Panc1 (cell line): ENCODE measurements around the gene TMPRSS13. TPM values are rescaled to one million over a fixed set of nuclear protein-coding genes. Genes with fewer than 3 reads are reported as not detected.

Experiments
- ATAC-seq: fragments of 200-7000 bp; cut with Tn5 transposase; 2 replicates; pipeline ENCODE4 v1.9.1; 2020; ENCODE audit warnings: mild to moderate bottlenecking, moderate library complexity
- BruUV-seq: library from RNA; stranded (reverse); fragments of 400-500 nt; replicated peaks from 2 replicates; lab custom pipeline; 2021; lab: Mats Ljungman, UMichigan
- CTCF ChIA-PET: fragments of 300-600 bp; sonication (Branson Sonifier 250); formaldehyde crosslinking; loops from one replicate; lab custom pipeline; 2022; ENCODE audit warnings: antibody characterized with exemption; lab: Charles Lee
- POLR2A ChIA-PET: fragments of 300-600 bp; sonication (Branson Sonifier 250); formaldehyde crosslinking; loops from one replicate; lab custom pipeline; 2022; ENCODE audit warnings: antibody characterized with exemption; lab: Charles Lee
- DNase-seq: peaks from one replicate; pipeline ENCODE4 v3.0.0-alpha.2; 2010; ENCODE audit warnings: low read depth, low spot score
- H3K27ac ChIP-seq: 2 replicates; pipeline ENCODE4 v1.5.1; 2011; ENCODE audit warnings: mild to moderate bottlenecking, low read length, inconsistent platforms
- H3K27me3 ChIP-seq: fragments of 200-500 bp; sonication (Bioruptor generic); 2 replicates; pipeline ENCODE4 v1.6.0; 2014; ENCODE audit warnings: low read length, inconsistent platforms; ENCODE audit not compliant: control insufficient read depth, insufficient read depth
- H3K36me3 ChIP-seq: fragments of 200-500 bp; sonication (Bioruptor generic); 2 replicates; pipeline ENCODE4 v1.5.1; 2014; ENCODE audit warnings: inconsistent platforms, mild to moderate bottlenecking, low read length, moderate library complexity; ENCODE audit not compliant: control insufficient read depth, insufficient read depth
- H3K4me1 ChIP-seq: 2 replicates; pipeline ENCODE4 v1.5.1; 2011; ENCODE audit warnings: inconsistent platforms, mild to moderate bottlenecking, low read length, moderate library complexity; ENCODE audit not compliant: control insufficient read depth, insufficient read depth
- H3K4me3 ChIP-seq, 2 experiments: 2 replicates each; pipeline ENCODE4 v1.5.1; 2011 to 2012; ENCODE audit warnings: low read depth in 2 of 2, low read length in 2 of 2, mild to moderate bottlenecking in 2 of 2, inconsistent platforms in 1 of 2, moderate library complexity in 1 of 2
- H3K9me3 ChIP-seq: fragments of 200-500 bp; sonication (Bioruptor generic); 2 replicates; pipeline ENCODE4 v1.5.1; 2014; ENCODE audit warnings: low read depth, mild to moderate bottlenecking, inconsistent platforms, low read length, moderate library complexity; ENCODE audit not compliant: control insufficient read depth, insufficient read depth
- POLR2AphosphoS5 ChIP-seq: IDR thresholded peaks from 2 replicates; pipeline ENCODE4 v1.6.1; 2012; ENCODE audit warnings: mild to moderate bottlenecking, low read depth, low read length, moderate library complexity
- REST ChIP-seq, 2 experiments: IDR thresholded peaks; 2 replicates each; pipeline ENCODE4 v1.6.1; 2011 to 2012; ENCODE audit warnings: low read depth in 2 of 2, control low read depth in 1 of 2, low read length in 1 of 2, mild to moderate bottlenecking in 1 of 2, moderate library complexity in 1 of 2; ENCODE audit not compliant: insufficient read depth in 1 of 2
- SIN3A ChIP-seq: IDR thresholded peaks from 2 replicates; pipeline ENCODE4 v1.6.1; 2012; ENCODE audit warnings: low read depth, mild to moderate bottlenecking, low read length, moderate library complexity, borderline replicate concordance; ENCODE audit not compliant: insufficient read depth
- TCF7L2 ChIP-seq: IDR thresholded peaks from 2 replicates; pipeline ENCODE4 v1.6.1; 2011; ENCODE audit warnings: mild to moderate bottlenecking, low read depth, low read length, inconsistent platforms
- in situ Hi-C: cut with HindIII; loops from 2 replicates; pipeline ENCODE4 v1.10.0; 2016; ENCODE audit warnings: low sequenced_read_pairs, low pct_unique_long_range_greater_than_20kb
- intact Hi-C: fragments of 100-400 bp; cut with micrococcal nuclease; formaldehyde crosslinking; loops from one replicate; pipeline ENCODE4 v1.10.0; 2022; ENCODE audit not compliant: unreplicated experiment
- total RNA-seq: library from RNA; stranded (reverse); gene quantifications from one replicate; pipeline ENCODE4 v1.2.1, GENCODE V29; 2021; ENCODE audit not compliant: unreplicated experiment
- TF ChIP-seq, protein P1 (sequence below): fragments of 450-650 bp; IDR thresholded peaks from 2 replicates; pipeline ENCODE4 v1.5.1; 2017; ENCODE audit warnings: mild to moderate bottlenecking

Gene TMPRSS13
- total RNA-seq, 1 experiment from 2014 or later, result not detected

GRCh38 chr11:117906710-117907109 is 22.5 kb downstream of the TMPRSS13 start:
- Histone ChIP-seq H3K9me3 (no peaks in the 10 kb centered on the region), H3K27me3 (peaks cover 9% of the 10 kb centered on the region), H3K4me3 (no peak overlapping the region), H3K4me1 (no peaks in the 10 kb centered on the region), H3K27ac (no peak overlapping the region), H3K36me3 (no peaks in the 10 kb centered on the region)
- DNase-seq (no peak), ATAC-seq (no peak)
- ChIA-PET CTCF (no interaction called here), POLR2A (no interaction called here)
- no peak for TF ChIP-seq TCF7L2
- in situ Hi-C loops, result no loop called here
- BruUV-seq, result no TSS peak
- intact Hi-C loops, result no loop called here

- BruUV-seq, result no TSS peak
- Histone ChIP-seq H3K9me3 (no peaks in the 10 kb centered on the region), H3K27ac (no peak overlapping the region), H3K36me3 (no peaks in the 10 kb centered on the region), H3K4me3 (no peak overlapping the region), H3K4me1 (no peaks in the 10 kb centered on the region), H3K27me3 (peaks cover 9% of the 10 kb centered on the region)
- in situ Hi-C loops, result no loop called here
- CTCF ChIA-PET, result no interaction called here
- intact Hi-C loops, result no loop called here
- TF ChIP-seq POLR2AphosphoS5 (no peak), SIN3A (no peak)
- ATAC-seq (no peak), DNase-seq (no peak)
- POLR2A ChIA-PET, result no interaction called here
These were observed 23.1 kb downstream of the TMPRSS13 start for GRCh38 chr11:117906126-117906525.

GRCh38 chr11:117905524-117905923 is 23.7 kb downstream of the TMPRSS13 start:
- Histone ChIP-seq H3K9me3 (no peaks in the 10 kb centered on the region), H3K27me3 (peaks cover 9% of the 10 kb centered on the region), H3K36me3 (no peaks in the 10 kb centered on the region), H3K4me1 (no peaks in the 10 kb centered on the region), H3K4me3 (no peak overlapping the region), H3K27ac (no peak overlapping the region)
- ATAC-seq, result no peak
- intact Hi-C loops, result no loop called here
- ChIA-PET POLR2A (no interaction called here), CTCF (no interaction called here)
- BruUV-seq, result no TSS peak
- TF ChIP-seq TCF7L2, result no peak
- TF ChIP-seq, protein P1, sequence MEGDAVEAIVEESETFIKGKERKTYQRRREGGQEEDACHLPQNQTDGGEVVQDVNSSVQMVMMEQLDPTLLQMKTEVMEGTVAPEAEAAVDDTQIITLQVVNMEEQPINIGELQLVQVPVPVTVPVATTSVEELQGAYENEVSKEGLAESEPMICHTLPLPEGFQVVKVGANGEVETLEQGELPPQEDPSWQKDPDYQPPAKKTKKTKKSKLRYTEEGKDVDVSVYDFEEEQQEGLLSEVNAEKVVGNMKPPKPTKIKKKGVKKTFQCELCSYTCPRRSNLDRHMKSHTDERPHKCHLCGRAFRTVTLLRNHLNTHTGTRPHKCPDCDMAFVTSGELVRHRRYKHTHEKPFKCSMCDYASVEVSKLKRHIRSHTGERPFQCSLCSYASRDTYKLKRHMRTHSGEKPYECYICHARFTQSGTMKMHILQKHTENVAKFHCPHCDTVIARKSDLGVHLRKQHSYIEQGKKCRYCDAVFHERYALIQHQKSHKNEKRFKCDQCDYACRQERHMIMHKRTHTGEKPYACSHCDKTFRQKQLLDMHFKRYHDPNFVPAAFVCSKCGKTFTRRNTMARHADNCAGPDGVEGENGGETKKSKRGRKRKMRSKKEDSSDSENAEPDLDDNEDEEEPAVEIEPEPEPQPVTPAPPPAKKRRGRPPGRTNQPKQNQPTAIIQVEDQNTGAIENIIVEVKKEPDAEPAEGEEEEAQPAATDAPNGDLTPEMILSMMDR, result no peak
- no peak for TF ChIP-seq POLR2AphosphoS5
- no peak for TF ChIP-seq REST (IDR thresholded peaks at IDR 0.05; ENCODE audit: insufficient read depth in 1 of 2, low read depth in 2 of 2, low read length in 1 of 2)
- no peak for TF ChIP-seq SIN3A
- in situ Hi-C loops, result no loop called here
- DNase-seq, result no peak
